IMR-90 (cell line): ENCODE results near the gene EFCAB10.

Experiments used
- BHLHE40 ChIP-seq: fragments of 150-350 bp; IDR thresholded peaks from 2 replicates; pipeline ENCODE4 v1.6.1; 2016; ENCODE audit warnings: mild to moderate bottlenecking, low read depth, low read length
- CEBPB ChIP-seq: IDR thresholded peaks from 2 replicates; pipeline ENCODE4 v1.6.1; 2012; ENCODE audit warnings: low read depth, low read length, improper control_type of control experiment
- CHD1 ChIP-seq: IDR thresholded peaks from 2 replicates; pipeline ENCODE4 v1.6.1; 2012; ENCODE audit warnings: low read depth, low read length, improper control_type of control experiment
- MAZ ChIP-seq: IDR thresholded peaks from 2 replicates; pipeline ENCODE4 v1.6.1; 2012; ENCODE audit warnings: low read depth, mild to moderate bottlenecking, low read length, improper control_type of control experiment, moderate library complexity, borderline replicate concordance
- MXI1 ChIP-seq: IDR thresholded peaks from 2 replicates; pipeline ENCODE4 v1.6.1; 2012; ENCODE audit warnings: low read depth, mild to moderate bottlenecking, low read length, moderate library complexity, borderline replicate concordance
- NFE2L2 ChIP-seq: fragments of 150-350 bp; IDR thresholded peaks from 2 replicates; pipeline ENCODE4 v1.6.1; 2016; ENCODE audit warnings: low read depth, mild to moderate bottlenecking, low read length
- POLR2A ChIP-seq: IDR thresholded peaks from 2 replicates; pipeline ENCODE4 v1.6.1; 2012; ENCODE audit warnings: mild to moderate bottlenecking, low read depth, low read length
- RAD21 ChIP-seq: IDR thresholded peaks from 2 replicates; pipeline ENCODE4 v1.6.1; 2012; ENCODE audit warnings: low read length, improper control_type of control experiment
- RCOR1 ChIP-seq: IDR thresholded peaks from 2 replicates; pipeline ENCODE4 v1.6.1; 2012; ENCODE audit warnings: mild to moderate bottlenecking, low read length, improper control_type of control experiment; ENCODE audit not compliant: insufficient replicate concordance
- RFX5 ChIP-seq: IDR thresholded peaks from 2 replicates; pipeline ENCODE4 v1.8.0; 2012; ENCODE audit warnings: low read depth, mild to moderate bottlenecking, low read length, moderate library complexity
- SMC3 ChIP-seq: fragments of 150-350 bp; IDR thresholded peaks from 2 replicates; pipeline ENCODE4 v1.6.1; 2016; ENCODE audit warnings: low read depth, mild to moderate bottlenecking, antibody characterized with exemption, low read length, moderate library complexity
- TF ChIP-seq, protein P1 (sequence below): conservative IDR thresholded peaks from 2 replicates; pipeline ENCODE4 v1.5.1; 2012; ENCODE audit warnings: mild to moderate bottlenecking, low read depth, low read length, improper control_type of control experiment
- TF ChIP-seq, protein P2 (sequence below): fragments of 150-350 bp; IDR thresholded peaks from 2 replicates; pipeline ENCODE4 v1.6.1; 2016; ENCODE audit warnings: low read depth, mild to moderate bottlenecking, low read length, moderate library complexity, borderline replicate concordance
- TF ChIP-seq, protein P3 (sequence below): fragments of 150-350 bp; IDR thresholded peaks from 2 replicates; pipeline ENCODE4 v1.6.1; 2017; ENCODE audit warnings: mild to moderate bottlenecking, antibody characterized with exemption, low read length, low read depth

DNA sequence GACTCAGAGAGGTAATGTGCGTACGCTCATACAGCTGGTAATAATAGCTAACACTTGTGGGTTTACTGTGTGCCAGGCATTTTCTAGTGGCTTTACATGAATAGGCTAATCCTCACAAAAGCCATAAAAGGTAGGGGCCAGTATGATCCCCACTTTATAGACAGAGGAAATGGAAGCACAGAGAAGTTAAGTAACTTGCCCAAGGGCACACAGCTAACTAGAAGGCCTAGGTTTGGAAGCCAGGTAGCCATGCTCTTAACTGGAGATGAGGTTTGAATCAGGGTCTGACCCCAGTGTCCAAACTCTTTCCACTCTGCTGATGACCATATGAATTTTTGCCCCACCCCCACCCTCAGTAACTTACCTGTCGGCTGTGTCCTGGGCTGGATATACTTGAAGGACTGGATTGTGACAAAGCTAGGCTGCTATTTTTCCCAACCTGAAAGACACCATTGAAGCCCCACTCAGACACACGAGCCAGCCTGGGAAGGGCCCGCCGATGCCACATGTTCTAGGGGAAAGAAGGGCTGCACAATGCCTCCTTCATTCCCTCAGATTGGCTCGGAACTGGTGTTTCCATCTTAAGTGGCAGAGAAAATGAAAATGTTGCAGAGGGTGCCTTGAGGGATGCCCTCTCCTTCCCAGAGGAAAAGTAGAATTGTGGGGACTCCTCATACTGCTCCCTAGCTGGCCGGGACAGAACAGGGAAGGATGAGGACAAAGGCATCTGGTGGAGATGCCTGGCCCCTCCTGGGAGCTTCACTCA is 29.1 kb upstream of the EFCAB10 start:
- TF ChIP-seq, protein P1, sequence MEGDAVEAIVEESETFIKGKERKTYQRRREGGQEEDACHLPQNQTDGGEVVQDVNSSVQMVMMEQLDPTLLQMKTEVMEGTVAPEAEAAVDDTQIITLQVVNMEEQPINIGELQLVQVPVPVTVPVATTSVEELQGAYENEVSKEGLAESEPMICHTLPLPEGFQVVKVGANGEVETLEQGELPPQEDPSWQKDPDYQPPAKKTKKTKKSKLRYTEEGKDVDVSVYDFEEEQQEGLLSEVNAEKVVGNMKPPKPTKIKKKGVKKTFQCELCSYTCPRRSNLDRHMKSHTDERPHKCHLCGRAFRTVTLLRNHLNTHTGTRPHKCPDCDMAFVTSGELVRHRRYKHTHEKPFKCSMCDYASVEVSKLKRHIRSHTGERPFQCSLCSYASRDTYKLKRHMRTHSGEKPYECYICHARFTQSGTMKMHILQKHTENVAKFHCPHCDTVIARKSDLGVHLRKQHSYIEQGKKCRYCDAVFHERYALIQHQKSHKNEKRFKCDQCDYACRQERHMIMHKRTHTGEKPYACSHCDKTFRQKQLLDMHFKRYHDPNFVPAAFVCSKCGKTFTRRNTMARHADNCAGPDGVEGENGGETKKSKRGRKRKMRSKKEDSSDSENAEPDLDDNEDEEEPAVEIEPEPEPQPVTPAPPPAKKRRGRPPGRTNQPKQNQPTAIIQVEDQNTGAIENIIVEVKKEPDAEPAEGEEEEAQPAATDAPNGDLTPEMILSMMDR = no peak
- TF ChIP-seq, protein P2, sequence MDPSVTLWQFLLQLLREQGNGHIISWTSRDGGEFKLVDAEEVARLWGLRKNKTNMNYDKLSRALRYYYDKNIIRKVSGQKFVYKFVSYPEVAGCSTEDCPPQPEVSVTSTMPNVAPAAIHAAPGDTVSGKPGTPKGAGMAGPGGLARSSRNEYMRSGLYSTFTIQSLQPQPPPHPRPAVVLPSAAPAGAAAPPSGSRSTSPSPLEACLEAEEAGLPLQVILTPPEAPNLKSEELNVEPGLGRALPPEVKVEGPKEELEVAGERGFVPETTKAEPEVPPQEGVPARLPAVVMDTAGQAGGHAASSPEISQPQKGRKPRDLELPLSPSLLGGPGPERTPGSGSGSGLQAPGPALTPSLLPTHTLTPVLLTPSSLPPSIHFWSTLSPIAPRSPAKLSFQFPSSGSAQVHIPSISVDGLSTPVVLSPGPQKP = no peak
- no peak for TF ChIP-seq POLR2A
- TF ChIP-seq RFX5 = no peak
- no peak for TF ChIP-seq SMC3
- no peak for TF ChIP-seq CEBPB
- no peak for TF ChIP-seq RAD21
- no peak for TF ChIP-seq RCOR1
- TF ChIP-seq CHD1 = no peak
- no peak for TF ChIP-seq BHLHE40
- TF ChIP-seq, protein P3, sequence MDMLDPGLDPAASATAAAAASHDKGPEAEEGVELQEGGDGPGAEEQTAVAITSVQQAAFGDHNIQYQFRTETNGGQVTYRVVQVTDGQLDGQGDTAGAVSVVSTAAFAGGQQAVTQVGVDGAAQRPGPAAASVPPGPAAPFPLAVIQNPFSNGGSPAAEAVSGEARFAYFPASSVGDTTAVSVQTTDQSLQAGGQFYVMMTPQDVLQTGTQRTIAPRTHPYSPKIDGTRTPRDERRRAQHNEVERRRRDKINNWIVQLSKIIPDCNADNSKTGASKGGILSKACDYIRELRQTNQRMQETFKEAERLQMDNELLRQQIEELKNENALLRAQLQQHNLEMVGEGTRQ = no peak
- TF ChIP-seq MAZ = no peak
- TF ChIP-seq MXI1 = no peak
- TF ChIP-seq NFE2L2 = no peak
